HCT116 (cell line): ENCODE measurements around the gene BMERB1.

Experiments used
- EZH2 ChIP-seq: fragments of 200-600 bp; sonication (generic); IDR thresholded peaks from 2 replicates; pipeline ENCODE4 v1.6.1; 2017; ENCODE audit warnings: antibody characterized with exemption, mixed run types
- POLR2A ChIP-seq: IDR thresholded peaks from 2 replicates; pipeline ENCODE4 v1.7.0; 2011; ENCODE audit warnings: borderline replicate concordance; ENCODE audit not compliant: insufficient read depth, insufficient read length; ENCODE audit errors: extremely low read depth
- YY1 ChIP-seq: IDR thresholded peaks from 2 replicates; pipeline ENCODE4 v1.6.1; 2011; ENCODE audit warnings: low read length, low read depth, moderate library complexity, mild to moderate bottlenecking; ENCODE audit not compliant: insufficient replicate concordance; ENCODE audit errors: extremely low read depth
- TF ChIP-seq, protein P1 (sequence below), 3 experiments: fragments of 200-600 bp in 1 of 3; sonication (generic) in 1 of 3; IDR thresholded peaks in 2 of 3; conservative IDR thresholded peaks in 1 of 3; 2 replicates each; pipeline ENCODE4 v1.5.1; 2012 to 2017; ENCODE audit warnings: low read depth in 2 of 3, low read length in 2 of 3, antibody characterized with exemption in 1 of 3, borderline replicate concordance in 1 of 3, control low read depth in 1 of 3, mild to moderate bottlenecking in 1 of 3, mixed read lengths in 1 of 3, mixed run types in 1 of 3, moderate library complexity in 1 of 3; ENCODE audit not compliant: insufficient read depth in 1 of 3
- TF ChIP-seq, protein P2 (sequence below): IDR thresholded peaks from 2 replicates; pipeline ENCODE4 v1.6.1; 2012; ENCODE audit warnings: low read depth

DNA sequence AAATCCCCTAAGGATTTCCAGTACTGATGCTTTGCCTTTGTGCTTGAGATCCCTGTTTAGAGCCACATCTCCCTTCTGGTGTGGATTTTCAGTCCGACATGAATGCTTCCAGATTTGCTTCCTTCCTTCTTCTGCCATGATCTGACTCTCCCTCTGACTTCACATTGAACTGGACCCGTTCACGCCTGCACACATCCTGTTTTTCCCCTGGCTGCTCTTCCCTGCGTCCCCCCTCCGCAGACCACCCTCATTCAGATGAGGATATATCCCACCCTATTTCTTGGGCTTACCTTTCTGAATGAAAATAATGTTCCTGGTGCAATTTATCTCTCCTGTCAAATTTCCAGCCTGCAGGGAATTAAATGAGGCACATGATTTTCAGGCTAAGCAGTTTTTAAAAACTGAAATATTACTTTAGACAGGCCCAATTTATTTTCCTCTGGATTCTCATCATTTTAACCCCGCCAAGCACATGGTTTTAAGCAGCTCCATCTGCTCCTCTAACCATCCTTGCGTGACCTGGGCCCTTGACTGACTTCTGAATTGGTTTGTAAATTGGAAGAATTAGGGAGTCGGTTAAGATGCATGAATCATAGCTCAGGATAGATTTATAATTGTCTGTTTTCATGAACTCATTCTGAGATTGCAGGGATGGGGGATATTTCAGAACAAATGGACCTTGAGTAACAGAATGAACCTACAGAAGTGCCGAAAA, 59.2 kb downstream of the BMERB1 start:
- TF ChIP-seq, protein P1, sequence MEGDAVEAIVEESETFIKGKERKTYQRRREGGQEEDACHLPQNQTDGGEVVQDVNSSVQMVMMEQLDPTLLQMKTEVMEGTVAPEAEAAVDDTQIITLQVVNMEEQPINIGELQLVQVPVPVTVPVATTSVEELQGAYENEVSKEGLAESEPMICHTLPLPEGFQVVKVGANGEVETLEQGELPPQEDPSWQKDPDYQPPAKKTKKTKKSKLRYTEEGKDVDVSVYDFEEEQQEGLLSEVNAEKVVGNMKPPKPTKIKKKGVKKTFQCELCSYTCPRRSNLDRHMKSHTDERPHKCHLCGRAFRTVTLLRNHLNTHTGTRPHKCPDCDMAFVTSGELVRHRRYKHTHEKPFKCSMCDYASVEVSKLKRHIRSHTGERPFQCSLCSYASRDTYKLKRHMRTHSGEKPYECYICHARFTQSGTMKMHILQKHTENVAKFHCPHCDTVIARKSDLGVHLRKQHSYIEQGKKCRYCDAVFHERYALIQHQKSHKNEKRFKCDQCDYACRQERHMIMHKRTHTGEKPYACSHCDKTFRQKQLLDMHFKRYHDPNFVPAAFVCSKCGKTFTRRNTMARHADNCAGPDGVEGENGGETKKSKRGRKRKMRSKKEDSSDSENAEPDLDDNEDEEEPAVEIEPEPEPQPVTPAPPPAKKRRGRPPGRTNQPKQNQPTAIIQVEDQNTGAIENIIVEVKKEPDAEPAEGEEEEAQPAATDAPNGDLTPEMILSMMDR (IDR thresholded peaks at IDR 0.05 in 2 of 3, conservative IDR thresholded peaks at IDR 0.05 in 1 of 3; ENCODE audit: borderline replicate concordance in 1 of 3, insufficient read depth in 1 of 3, low read depth in 2 of 3, low read length in 2 of 3) = no peak
- no peak for TF ChIP-seq EZH2
- TF ChIP-seq, protein P2, sequence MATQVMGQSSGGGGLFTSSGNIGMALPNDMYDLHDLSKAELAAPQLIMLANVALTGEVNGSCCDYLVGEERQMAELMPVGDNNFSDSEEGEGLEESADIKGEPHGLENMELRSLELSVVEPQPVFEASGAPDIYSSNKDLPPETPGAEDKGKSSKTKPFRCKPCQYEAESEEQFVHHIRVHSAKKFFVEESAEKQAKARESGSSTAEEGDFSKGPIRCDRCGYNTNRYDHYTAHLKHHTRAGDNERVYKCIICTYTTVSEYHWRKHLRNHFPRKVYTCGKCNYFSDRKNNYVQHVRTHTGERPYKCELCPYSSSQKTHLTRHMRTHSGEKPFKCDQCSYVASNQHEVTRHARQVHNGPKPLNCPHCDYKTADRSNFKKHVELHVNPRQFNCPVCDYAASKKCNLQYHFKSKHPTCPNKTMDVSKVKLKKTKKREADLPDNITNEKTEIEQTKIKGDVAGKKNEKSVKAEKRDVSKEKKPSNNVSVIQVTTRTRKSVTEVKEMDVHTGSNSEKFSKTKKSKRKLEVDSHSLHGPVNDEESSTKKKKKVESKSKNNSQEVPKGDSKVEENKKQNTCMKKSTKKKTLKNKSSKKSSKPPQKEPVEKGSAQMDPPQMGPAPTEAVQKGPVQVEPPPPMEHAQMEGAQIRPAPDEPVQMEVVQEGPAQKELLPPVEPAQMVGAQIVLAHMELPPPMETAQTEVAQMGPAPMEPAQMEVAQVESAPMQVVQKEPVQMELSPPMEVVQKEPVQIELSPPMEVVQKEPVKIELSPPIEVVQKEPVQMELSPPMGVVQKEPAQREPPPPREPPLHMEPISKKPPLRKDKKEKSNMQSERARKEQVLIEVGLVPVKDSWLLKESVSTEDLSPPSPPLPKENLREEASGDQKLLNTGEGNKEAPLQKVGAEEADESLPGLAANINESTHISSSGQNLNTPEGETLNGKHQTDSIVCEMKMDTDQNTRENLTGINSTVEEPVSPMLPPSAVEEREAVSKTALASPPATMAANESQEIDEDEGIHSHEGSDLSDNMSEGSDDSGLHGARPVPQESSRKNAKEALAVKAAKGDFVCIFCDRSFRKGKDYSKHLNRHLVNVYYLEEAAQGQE = no peak
- no peak for TF ChIP-seq YY1
- TF ChIP-seq POLR2A = no peak
